HepG2 (cell line): ENCODE measurements around the gene CALML6. TPM values are rescaled to one million over a fixed set of nuclear protein-coding genes. Genes with fewer than 3 reads are reported as not detected.
A peak's percentile ranks its signal among the peaks of the same experiment; 100 is the strongest.

ENCODE experiments used
- BHLHE40 ChIP-seq: IDR thresholded peaks from 2 replicates; pipeline ENCODE4 v1.6.1; 2011; ENCODE audit warnings: low read length, improper control_type of control experiment
- EP300 ChIP-seq, 3 experiments: sonication (generic) in 1 of 3; formaldehyde crosslinking in 1 of 3; IDR thresholded peaks; 2 replicates each; pipeline versions ENCODE4 v1.5.1 to v1.6.1; 2011 to 2020; ENCODE audit warnings: low read depth in 2 of 3, low read length in 2 of 3, borderline replicate concordance in 1 of 3, improper control_type of control experiment in 1 of 3, mild to moderate bottlenecking in 1 of 3, missing genetic modification reagents in 1 of 3, moderate library complexity in 1 of 3
- ETV6 ChIP-seq: sonication (generic); formaldehyde crosslinking; conservative IDR thresholded peaks from 2 replicates; pipeline ENCODE4 v1.4.0; 2020; ENCODE audit warnings: missing genetic modification reagents
- FOXC1 ChIP-seq: sonication (generic); formaldehyde crosslinking; IDR thresholded peaks from 2 replicates; pipeline ENCODE4 v1.8.0; 2022; ENCODE audit warnings: mild to moderate bottlenecking, missing genetic modification reagents, borderline replicate concordance
- GMEB2 ChIP-seq: IDR thresholded peaks from 2 replicates; pipeline ENCODE4 v1.6.1; 2016; ENCODE audit warnings: missing biosample characterization, missing genetic modification reagents, low read depth
- KDM5A ChIP-seq: fragments of 200-600 bp; sonication (generic); IDR thresholded peaks from 2 replicates; pipeline ENCODE4 v1.7.0; 2018; ENCODE audit warnings: antibody characterized with exemption, mild to moderate bottlenecking, low read length, borderline replicate concordance
- KLF6 ChIP-seq: IDR thresholded peaks from 2 replicates; pipeline ENCODE4 v1.8.0; 2016; ENCODE audit warnings: missing biosample characterization, missing genetic modification reagents
- MAX ChIP-seq: IDR thresholded peaks from 2 replicates; pipeline ENCODE4 v1.6.1; 2012; ENCODE audit warnings: inconsistent platforms
- PHF20 ChIP-seq: sonication (generic); formaldehyde crosslinking; IDR thresholded peaks from 2 replicates; pipeline ENCODE4 v1.5.0; 2020; ENCODE audit warnings: mild to moderate bottlenecking, missing genetic modification reagents
- PHF21A ChIP-seq: sonication (generic); formaldehyde crosslinking; IDR thresholded peaks from 2 replicates; pipeline ENCODE4 v1.5.0; 2020; ENCODE audit warnings: mild to moderate bottlenecking, missing genetic modification reagents
- ZBTB2 ChIP-seq: sonication (generic); formaldehyde crosslinking; IDR thresholded peaks from 2 replicates; pipeline ENCODE4 v1.8.0; 2022; ENCODE audit warnings: low read depth, missing genetic modification reagents
- ZBTB25 ChIP-seq: IDR thresholded peaks from 2 replicates; pipeline ENCODE4 v1.6.1; 2018; ENCODE audit warnings: missing genetic modification reagents
- ZNF3 ChIP-seq: IDR thresholded peaks from 2 replicates; pipeline ENCODE4 v1.7.0; 2017; ENCODE audit warnings: inconsistent platforms
- ZNF329 ChIP-seq: sonication (generic); formaldehyde crosslinking; IDR thresholded peaks from 2 replicates; pipeline ENCODE4 v1.9.0; 2021; ENCODE audit warnings: low read depth, mild to moderate bottlenecking, missing genetic modification reagents
- polyA plus RNA-seq, 8 experiments: library from polyadenylated mRNA; depleted of rRNA in 3 of 8; stranded (reverse) in 7 of 8; unstranded in 1 of 8; fragments of >200 nt; fragmentation: Illumina TruSeq in 4 of 8; extraction: Trizol in 4 of 8; gene quantifications; 2 replicates each; pipeline versions ENCODE4 v1.2.1 to v1.2.3, GENCODE V29; 2011 to 2016; ENCODE audit warnings: low read depth in 4 of 8, missing spikeins in 1 of 8, mixed read lengths in 1 of 8; ENCODE audit not compliant: insufficient read depth in 1 of 8
- total RNA-seq, 5 experiments: library from RNA; depleted of rRNA; stranded (reverse); fragments of >200 nt; fragmentation: Illumina TruSeq; extraction: Trizol; gene quantifications; 2 replicates each; pipeline ENCODE4 v1.2.3, GENCODE V29; 2016; ENCODE audit warnings: low read depth in 1 of 5
- TF ChIP-seq, protein P1 (sequence below): sonication (generic); formaldehyde crosslinking; IDR thresholded peaks from 2 replicates; pipeline ENCODE4 v1.8.1; 2022; ENCODE audit warnings: mild to moderate bottlenecking, missing genetic modification reagents
- TF ChIP-seq, protein P2 (sequence below): sonication (generic); formaldehyde crosslinking; IDR thresholded peaks from 2 replicates; pipeline ENCODE4 v1.4.0; 2020; ENCODE audit warnings: missing genetic modification reagents
- TF ChIP-seq, protein P3 (sequence below): sonication (generic); formaldehyde crosslinking; IDR thresholded peaks from 2 replicates; pipeline ENCODE4 v1.5.1; 2020; ENCODE audit warnings: mild to moderate bottlenecking, moderate library complexity, missing genetic modification reagents

Gene CALML6
- total and polyA plus RNA-seq, 2 of the 13 experiments (the other 11 are each of a cell fraction or from before 2014, with no cell fraction given) = 0.11 to 0.12 TPM

DNA sequence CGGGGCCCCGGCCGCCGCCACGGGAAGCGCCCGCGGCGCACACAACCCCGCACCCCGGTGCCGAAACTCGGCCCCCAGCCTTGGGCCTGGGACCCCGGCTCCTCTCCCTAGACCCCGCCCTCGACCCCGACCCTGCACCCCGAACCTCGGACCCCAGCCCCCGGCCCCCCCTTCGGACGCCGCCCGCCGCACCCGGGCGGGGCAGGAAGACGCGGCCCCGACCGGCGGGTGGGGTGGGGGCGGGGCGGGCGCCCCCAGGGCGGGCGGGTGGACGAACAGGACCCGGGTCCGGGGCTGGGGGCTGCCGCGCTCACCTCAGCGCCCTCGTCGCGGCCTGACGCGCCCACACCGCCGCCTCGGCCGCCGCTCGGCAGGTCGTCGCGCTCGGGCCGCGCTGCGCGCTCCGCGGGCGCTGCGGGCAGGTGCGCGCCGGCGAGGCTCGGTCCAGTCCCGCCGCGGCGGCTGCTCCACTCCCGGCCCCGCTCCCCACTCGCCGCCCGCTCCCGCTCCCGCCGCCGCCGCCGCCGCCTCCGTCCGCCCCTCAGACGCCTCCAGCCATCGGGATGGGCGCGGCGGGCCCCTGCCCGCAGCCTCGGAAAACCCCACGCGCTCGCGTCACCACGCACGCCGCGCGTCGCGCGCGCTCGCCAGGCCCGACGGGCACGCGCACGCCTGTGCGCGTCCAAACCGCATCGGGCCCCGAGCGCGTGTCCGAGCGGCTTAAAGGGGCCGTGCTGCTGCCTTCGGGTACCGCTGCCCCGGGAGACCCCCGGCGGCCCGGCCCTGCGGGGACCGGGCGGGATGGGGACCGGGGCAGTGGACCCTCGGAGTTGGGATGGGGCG, 24.3 kb upstream of the CALML6 start, which contains the start of gene GNB1 (continued):
- peak; percentile 71; the same call in 1 of the 2 replicates for TF ChIP-seq ZBTB2 (CRISPR knock-in tag)
- peak; percentile 32; the same call in 1 of the 2 replicates for TF ChIP-seq ZNF329
- no peak for TF ChIP-seq FOXC1 (CRISPR knock-in tag)
- TF ChIP-seq BHLHE40 = no peak
- TF ChIP-seq KDM5A = peak; percentile 70; the same call in 1 of the 2 replicates
- TF ChIP-seq, protein P1, sequence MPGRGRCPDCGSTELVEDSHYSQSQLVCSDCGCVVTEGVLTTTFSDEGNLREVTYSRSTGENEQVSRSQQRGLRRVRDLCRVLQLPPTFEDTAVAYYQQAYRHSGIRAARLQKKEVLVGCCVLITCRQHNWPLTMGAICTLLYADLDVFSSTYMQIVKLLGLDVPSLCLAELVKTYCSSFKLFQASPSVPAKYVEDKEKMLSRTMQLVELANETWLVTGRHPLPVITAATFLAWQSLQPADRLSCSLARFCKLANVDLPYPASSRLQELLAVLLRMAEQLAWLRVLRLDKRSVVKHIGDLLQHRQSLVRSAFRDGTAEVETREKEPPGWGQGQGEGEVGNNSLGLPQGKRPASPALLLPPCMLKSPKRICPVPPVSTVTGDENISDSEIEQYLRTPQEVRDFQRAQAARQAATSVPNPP (CRISPR knock-in tag) = 0 out of 2 replicates have a peak, but pooled peaks have one; percentile 22
- TF ChIP-seq GMEB2 = peak; percentile 97
- TF ChIP-seq ZBTB25 (CRISPR knock-in tag) = no peak; the same call in 1 of the 2 replicates
- 0 out of 4 replicates have a peak, but pooled peaks of 1 of the 2 experiments have one; percentile 9 for TF ChIP-seq EP300 (IDR thresholded peaks at IDR 0.05; ENCODE audit: low read depth in 2 of 2, low read length in 2 of 2)
- no peak for TF ChIP-seq EP300 (CRISPR knock-in tag; IDR thresholded peaks at IDR 0.05; ENCODE audit: borderline replicate concordance)
- TF ChIP-seq PHF21A (CRISPR knock-in tag) = 0 out of 2 replicates have a peak, but pooled peaks have one; percentile 7
- TF ChIP-seq PHF20 (CRISPR knock-in tag) = 0 out of 2 replicates have a peak, but pooled peaks have one; percentile 23
- TF ChIP-seq, protein P2, sequence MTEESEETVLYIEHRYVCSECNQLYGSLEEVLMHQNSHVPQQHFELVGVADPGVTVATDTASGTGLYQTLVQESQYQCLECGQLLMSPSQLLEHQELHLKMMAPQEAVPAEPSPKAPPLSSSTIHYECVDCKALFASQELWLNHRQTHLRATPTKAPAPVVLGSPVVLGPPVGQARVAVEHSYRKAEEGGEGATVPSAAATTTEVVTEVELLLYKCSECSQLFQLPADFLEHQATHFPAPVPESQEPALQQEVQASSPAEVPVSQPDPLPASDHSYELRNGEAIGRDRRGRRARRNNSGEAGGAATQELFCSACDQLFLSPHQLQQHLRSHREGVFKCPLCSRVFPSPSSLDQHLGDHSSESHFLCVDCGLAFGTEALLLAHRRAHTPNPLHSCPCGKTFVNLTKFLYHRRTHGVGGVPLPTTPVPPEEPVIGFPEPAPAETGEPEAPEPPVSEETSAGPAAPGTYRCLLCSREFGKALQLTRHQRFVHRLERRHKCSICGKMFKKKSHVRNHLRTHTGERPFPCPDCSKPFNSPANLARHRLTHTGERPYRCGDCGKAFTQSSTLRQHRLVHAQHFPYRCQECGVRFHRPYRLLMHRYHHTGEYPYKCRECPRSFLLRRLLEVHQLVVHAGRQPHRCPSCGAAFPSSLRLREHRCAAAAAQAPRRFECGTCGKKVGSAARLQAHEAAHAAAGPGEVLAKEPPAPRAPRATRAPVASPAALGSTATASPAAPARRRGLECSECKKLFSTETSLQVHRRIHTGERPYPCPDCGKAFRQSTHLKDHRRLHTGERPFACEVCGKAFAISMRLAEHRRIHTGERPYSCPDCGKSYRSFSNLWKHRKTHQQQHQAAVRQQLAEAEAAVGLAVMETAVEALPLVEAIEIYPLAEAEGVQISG = peak; percentile 41; the same call in 1 of the 2 replicates
- TF ChIP-seq MAX = peak; percentile 74
- peak; percentile 60; the same call in 1 of the 2 replicates for TF ChIP-seq ETV6 (CRISPR knock-in tag)
- TF ChIP-seq, protein P3, sequence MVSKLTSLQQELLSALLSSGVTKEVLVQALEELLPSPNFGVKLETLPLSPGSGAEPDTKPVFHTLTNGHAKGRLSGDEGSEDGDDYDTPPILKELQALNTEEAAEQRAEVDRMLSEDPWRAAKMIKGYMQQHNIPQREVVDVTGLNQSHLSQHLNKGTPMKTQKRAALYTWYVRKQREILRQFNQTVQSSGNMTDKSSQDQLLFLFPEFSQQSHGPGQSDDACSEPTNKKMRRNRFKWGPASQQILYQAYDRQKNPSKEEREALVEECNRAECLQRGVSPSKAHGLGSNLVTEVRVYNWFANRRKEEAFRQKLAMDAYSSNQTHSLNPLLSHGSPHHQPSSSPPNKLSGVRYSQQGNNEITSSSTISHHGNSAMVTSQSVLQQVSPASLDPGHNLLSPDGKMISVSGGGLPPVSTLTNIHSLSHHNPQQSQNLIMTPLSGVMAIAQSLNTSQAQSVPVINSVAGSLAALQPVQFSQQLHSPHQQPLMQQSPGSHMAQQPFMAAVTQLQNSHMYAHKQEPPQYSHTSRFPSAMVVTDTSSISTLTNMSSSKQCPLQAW (CRISPR knock-in tag) = 0 out of 2 replicates have a peak, but pooled peaks have one; percentile 0
- TF ChIP-seq ZNF3 (CRISPR knock-in tag) = no peak
- 0 out of 2 replicates have a peak, but pooled peaks have one; percentile 11 for TF ChIP-seq KLF6 (CRISPR knock-in tag)
